ENCODE measurements around the gene ULK4.
"Not testable (repeated sequence)": the region's sequence is repeated elsewhere in the genome, so short reads cannot be mapped to it uniquely, and the experiment has no call there.

GRCh38 chr3:41983091-41983490 lies 21.2 kb upstream of the ULK4 start:
- not testable (repeated sequence) for TF ChIP-seq POLR2AphosphoS5 (IDR thresholded peaks at IDR 0.05; ENCODE audit: low read depth, low read length); POU2F2 (IDR thresholded peaks at IDR 0.05; ENCODE audit: low read depth, low read length); POLR2A (IDR thresholded peaks at IDR 0.05; ENCODE audit: low read depth, low read length); TAF1 (IDR thresholded peaks at IDR 0.05; ENCODE audit: low read depth, low read length); PAX5 (IDR thresholded peaks at IDR 0.05; ENCODE audit: insufficient read depth, low read length, severe bottlenecking); SPI1 (IDR thresholded peaks at IDR 0.05; ENCODE audit: low read depth, low read length)

Measured in GM12891 (cell line).